ENCODE measurements around the gene STARD6.
A peak's percentile ranks its signal among the peaks of the same experiment; 100 is the strongest.
"Not testable (repeated sequence)": the region's sequence is repeated elsewhere in the genome, so short reads cannot be mapped to it uniquely, and the experiment has no call there.

The STARD6 gene

GRCh38 chr18:54357660-54358494, at the start of gene STARD6, which contains the start of gene C18orf54:
TSS of gene STARD6 (minus strand) at chr18:54357858. CDS start at chr18:54354573, 3,285 bp downstream.
TSS of gene C18orf54 (plus strand) at chr18:54357906. CDS start at chr18:54360573, 2,667 bp downstream.
- Mint-ChIP-seq H3K27ac (peak within 1 kb of the TSS; percentile 99 to 100), H3K4me3 (peak within 1 kb of the TSS; percentile 100), H3K4me1 (peaks cover 14% of the 10 kb centered on the region), H3K27me3 (no peaks in the 10 kb centered on the region), H3K9me3 (no peaks in the 10 kb centered on the region)
- DNase-seq (peak; percentile 91), ATAC-seq (peak; percentile 96)

- DNase-seq, result no peak
- Mint-ChIP-seq H3K4me3 (no peak overlapping the region), H3K27me3 (peaks cover 7% of the 10 kb centered on the region), H3K9me3 (no peaks in the 10 kb centered on the region), H3K27ac (no peak overlapping the region), H3K4me1 (no peaks in the 10 kb centered on the region)
- no peak for ATAC-seq
Observed at GRCh38 chr18:54405290-54405689, 47.6 kb upstream of the STARD6 start.

GRCh38 chr18:54396760-54397159, 39.1 kb upstream of the STARD6 start:
- Mint-ChIP-seq H3K4me1 (no peaks in the 10 kb centered on the region), H3K4me3 (no peak overlapping the region), H3K27ac (no peak overlapping the region), H3K9me3 (no peaks in the 10 kb centered on the region), H3K27me3 (no peaks in the 10 kb centered on the region)
- no peak for ATAC-seq
- no peak for DNase-seq

- H3K4me3 Mint-ChIP-seq, result no peak overlapping the region
- no peak overlapping the region for H3K27ac Mint-ChIP-seq
- H3K4me1 Mint-ChIP-seq, result peaks cover 4% of the 10 kb centered on the region
- DNase-seq (no peak), ATAC-seq (no peak)
- peaks cover 15% of the 10 kb centered on the region for H3K27me3 Mint-ChIP-seq
- no peaks in the 10 kb centered on the region for H3K9me3 Mint-ChIP-seq
Observed at GRCh38 chr18:54393648-54394294, 36.1 kb upstream of the STARD6 start.

GRCh38 chr18:54392543-54393023, 34.9 kb upstream of the STARD6 start:
- H3K27ac Mint-ChIP-seq, result no peak overlapping the region
- peaks cover 11% of the 10 kb centered on the region for H3K4me1 Mint-ChIP-seq
- ATAC-seq (peak; percentile 67), DNase-seq (peak in 1 of 2 donors; percentile 16)
- no peak overlapping the region for H3K4me3 Mint-ChIP-seq
- peaks cover 20% of the 10 kb centered on the region for H3K27me3 Mint-ChIP-seq
- no peaks in the 10 kb centered on the region for H3K9me3 Mint-ChIP-seq

- no peak overlapping the region for H3K27ac Mint-ChIP-seq
- DNase-seq (no peak), ATAC-seq (no peak)
- H3K4me3 Mint-ChIP-seq, result no peak overlapping the region
- no peaks in the 10 kb centered on the region for H3K9me3 Mint-ChIP-seq
- peaks cover 11% of the 10 kb centered on the region for H3K4me1 Mint-ChIP-seq
- H3K27me3 Mint-ChIP-seq, result peaks cover 20% of the 10 kb centered on the region
Observed at GRCh38 chr18:54390838-54391237, 33.2 kb upstream of the STARD6 start.

- Mint-ChIP-seq H3K9me3 (no peaks in the 10 kb centered on the region), H3K4me3 (peak overlapping the region in 1 of 2 donors; percentile 36), H3K27me3 (peaks cover 20% of the 10 kb centered on the region), H3K27ac (peak overlapping the region in 1 of 2 donors; percentile 63), H3K4me1 (peaks cover 11% of the 10 kb centered on the region)
- ATAC-seq (no peak), DNase-seq (no peak)
Observed at GRCh38 chr18:54389143-54389505, 31.5 kb upstream of the STARD6 start.

- peak overlapping the region in 1 of 2 donors; percentile 63 for H3K27ac Mint-ChIP-seq
- ATAC-seq (peak; percentile 93), DNase-seq (peak; percentile 10 to 50)
- H3K9me3 Mint-ChIP-seq, result no peaks in the 10 kb centered on the region
- peaks cover 20% of the 10 kb centered on the region for H3K27me3 Mint-ChIP-seq
- H3K4me3 Mint-ChIP-seq, result peak overlapping the region in 1 of 2 donors; percentile 36
- H3K4me1 Mint-ChIP-seq, result peaks cover 11% of the 10 kb centered on the region
Observed at GRCh38 chr18:54388203-54389142, 30.8 kb upstream of the STARD6 start.

- H3K4me3 Mint-ChIP-seq, result no peak overlapping the region
- DNase-seq (no peak), ATAC-seq (no peak)
- H3K9me3 Mint-ChIP-seq, result no peaks in the 10 kb centered on the region
- H3K4me1 Mint-ChIP-seq, result peaks cover 11% of the 10 kb centered on the region
- no peak overlapping the region for H3K27ac Mint-ChIP-seq
- H3K27me3 Mint-ChIP-seq, result peaks cover 20% of the 10 kb centered on the region
Observed at GRCh38 chr18:54387631-54388030, 30.0 kb upstream of the STARD6 start.

GRCh38 chr18:54386800-54387495, 29.3 kb upstream of the STARD6 start:
- DNase-seq, ATAC-seq, H3K9me3 Mint-ChIP-seq, H3K4me3 Mint-ChIP-seq: not testable (repeated sequence)
- Mint-ChIP-seq H3K27me3 (peaks cover 20% of the 10 kb centered on the region), H3K27ac (peak overlapping the region in 1 of 2 donors; percentile 57), H3K4me1 (peaks cover 11% of the 10 kb centered on the region)

GRCh38 chr18:54386043-54386442, 28.4 kb upstream of the STARD6 start:
- H3K27me3 Mint-ChIP-seq, result peaks cover 20% of the 10 kb centered on the region
- H3K4me1 Mint-ChIP-seq, result peaks cover 11% of the 10 kb centered on the region
- DNase-seq (no peak), ATAC-seq (no peak)
- H3K4me3 Mint-ChIP-seq, result no peak overlapping the region
- no peak overlapping the region for H3K27ac Mint-ChIP-seq
- no peaks in the 10 kb centered on the region for H3K9me3 Mint-ChIP-seq

- DNase-seq (no peak), ATAC-seq (no peak)
- no peaks in the 10 kb centered on the region for H3K4me1 Mint-ChIP-seq
- H3K27me3 Mint-ChIP-seq, result no peaks in the 10 kb centered on the region
- peak overlapping the region in 1 of 2 donors; percentile 55 for H3K27ac Mint-ChIP-seq
- no peak overlapping the region for H3K4me3 Mint-ChIP-seq
- no peaks in the 10 kb centered on the region for H3K9me3 Mint-ChIP-seq
Observed at GRCh38 chr18:54382733-54383252, 25.1 kb upstream of the STARD6 start.

- H3K9me3 Mint-ChIP-seq, result no peaks in the 10 kb centered on the region
- H3K27me3 Mint-ChIP-seq, result no peaks in the 10 kb centered on the region
- no peak overlapping the region for H3K27ac Mint-ChIP-seq
- no peak overlapping the region for H3K4me3 Mint-ChIP-seq
- DNase-seq (no peak), ATAC-seq (no peak)
- no peaks in the 10 kb centered on the region for H3K4me1 Mint-ChIP-seq
Observed at GRCh38 chr18:54382076-54382475, 24.4 kb upstream of the STARD6 start.

- no peak for DNase-seq
- H3K4me1 Mint-ChIP-seq, result no peaks in the 10 kb centered on the region
- ATAC-seq, result no peak
- no peaks in the 10 kb centered on the region for H3K27me3 Mint-ChIP-seq
- H3K4me3 Mint-ChIP-seq, result no peak overlapping the region
- H3K27ac Mint-ChIP-seq, result no peak overlapping the region
- H3K9me3 Mint-ChIP-seq, result no peaks in the 10 kb centered on the region
Observed at GRCh38 chr18:54381640-54382039, 24.0 kb upstream of the STARD6 start.

All from stimulated activated naive CD8-positive, alpha-beta T cell treated with anti-CD3 and anti-CD28 coated beads, Interleukin-15, amount 100 ng/mL, for 72 hours (primary cell).